ENCODE results near the gene TRIM33.

- no peak for TF ChIP-seq TEAD4 (IDR thresholded peaks at IDR 0.05; ENCODE audit: borderline replicate concordance, insufficient read depth)
- no peak for TF ChIP-seq FOXM1 (IDR thresholded peaks at IDR 0.05; ENCODE audit: low read depth)
- no peak for TF ChIP-seq EZH2phosphoT487 (IDR thresholded peaks at IDR 0.05; ENCODE audit: borderline replicate concordance, low read depth)
- no peak for TF ChIP-seq RAD21 (IDR thresholded peaks at IDR 0.05; ENCODE audit: low read length)
- no peak for TF ChIP-seq RCOR1 (IDR thresholded peaks at IDR 0.05; ENCODE audit: low read length)
- no peak for TF ChIP-seq NFIC (IDR thresholded peaks at IDR 0.05; ENCODE audit: borderline replicate concordance)
- no peak for TF ChIP-seq REST (IDR thresholded peaks at IDR 0.05; ENCODE audit: low read depth, low read length)
- TF ChIP-seq, protein P1, sequence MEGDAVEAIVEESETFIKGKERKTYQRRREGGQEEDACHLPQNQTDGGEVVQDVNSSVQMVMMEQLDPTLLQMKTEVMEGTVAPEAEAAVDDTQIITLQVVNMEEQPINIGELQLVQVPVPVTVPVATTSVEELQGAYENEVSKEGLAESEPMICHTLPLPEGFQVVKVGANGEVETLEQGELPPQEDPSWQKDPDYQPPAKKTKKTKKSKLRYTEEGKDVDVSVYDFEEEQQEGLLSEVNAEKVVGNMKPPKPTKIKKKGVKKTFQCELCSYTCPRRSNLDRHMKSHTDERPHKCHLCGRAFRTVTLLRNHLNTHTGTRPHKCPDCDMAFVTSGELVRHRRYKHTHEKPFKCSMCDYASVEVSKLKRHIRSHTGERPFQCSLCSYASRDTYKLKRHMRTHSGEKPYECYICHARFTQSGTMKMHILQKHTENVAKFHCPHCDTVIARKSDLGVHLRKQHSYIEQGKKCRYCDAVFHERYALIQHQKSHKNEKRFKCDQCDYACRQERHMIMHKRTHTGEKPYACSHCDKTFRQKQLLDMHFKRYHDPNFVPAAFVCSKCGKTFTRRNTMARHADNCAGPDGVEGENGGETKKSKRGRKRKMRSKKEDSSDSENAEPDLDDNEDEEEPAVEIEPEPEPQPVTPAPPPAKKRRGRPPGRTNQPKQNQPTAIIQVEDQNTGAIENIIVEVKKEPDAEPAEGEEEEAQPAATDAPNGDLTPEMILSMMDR (IDR thresholded peaks at IDR 0.05): no peak
- no peak for TF ChIP-seq POLR2AphosphoS5 (IDR thresholded peaks at IDR 0.05; ENCODE audit: low read depth, low read length)
- no peak for TF ChIP-seq MXI1 (IDR thresholded peaks at IDR 0.05; ENCODE audit: low read depth, low read length)
- no peak for TF ChIP-seq JUND (IDR thresholded peaks at IDR 0.05)
- TF ChIP-seq MEF2A (IDR thresholded peaks at IDR 0.05; ENCODE audit: borderline replicate concordance, low read depth): no peak
- TF ChIP-seq MAX (IDR thresholded peaks at IDR 0.05; ENCODE audit: low read depth): no peak
- TF ChIP-seq SMC3 (IDR thresholded peaks at IDR 0.05; ENCODE audit: low read depth, low read length): no peak
Observed at GRCh38 chr1:114468710-114469468, 42.1 kb downstream of the TRIM33 start.
